ENCODE data around the gene SPC25.

The SPC25 gene

DNA sequence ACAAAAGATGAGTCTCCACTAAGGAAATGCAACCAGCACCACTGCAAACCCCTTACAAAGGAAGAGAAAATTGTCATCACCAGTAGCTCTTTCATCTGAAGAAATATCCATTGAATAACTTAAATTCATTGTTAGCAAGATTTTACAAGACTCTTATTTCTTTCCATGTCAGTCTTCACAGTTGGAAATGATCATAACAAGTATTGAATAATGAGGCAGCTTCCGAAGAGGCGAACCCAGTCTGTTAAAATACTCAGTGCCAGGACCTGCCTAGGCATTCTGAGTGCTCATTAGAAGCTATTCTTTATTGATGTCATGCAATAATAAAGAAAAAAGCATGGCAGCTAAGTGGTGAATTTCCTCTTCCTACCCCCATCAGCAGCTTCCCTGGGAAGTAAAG lies 54.3 kb downstream of the SPC25 start:
- no peak for DNase-seq

DNA sequence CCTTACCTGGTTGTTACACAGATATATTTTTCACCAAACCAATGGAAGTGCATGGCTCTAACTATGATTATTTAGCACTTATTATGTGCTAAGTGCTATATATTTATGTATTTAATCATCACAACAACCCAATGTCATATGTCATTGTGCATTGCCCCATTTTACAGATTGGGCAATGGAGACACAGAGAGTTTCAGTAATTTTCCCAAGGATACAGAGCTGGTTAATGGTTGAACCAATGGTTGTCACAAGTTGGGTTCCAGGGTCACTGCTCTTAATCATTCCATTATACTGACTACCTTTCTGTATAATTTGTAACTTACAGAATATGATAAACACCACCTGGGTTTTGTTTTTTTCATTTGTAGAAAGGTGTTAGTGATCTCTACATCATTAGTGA lies 58.6 kb downstream of the SPC25 start:
- no peak for DNase-seq

DNA sequence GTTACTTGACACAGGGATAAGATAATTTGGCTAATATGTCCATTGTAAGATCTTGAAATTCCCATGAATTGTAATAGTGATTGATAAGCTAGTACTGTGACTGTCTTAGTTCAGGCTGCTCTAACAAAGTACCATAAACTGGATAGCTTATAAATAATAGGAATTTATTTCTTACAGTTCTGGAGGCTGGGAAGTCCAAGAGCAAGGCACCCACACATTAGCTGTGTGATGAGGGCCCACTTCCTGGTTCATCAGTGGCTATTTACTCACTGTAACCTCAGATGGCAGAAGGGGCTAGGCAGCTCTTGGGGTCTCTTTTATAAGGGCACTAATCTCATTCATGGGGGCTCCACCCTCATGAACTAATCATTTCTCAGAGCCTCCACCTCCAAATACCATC lies 59.3 kb downstream of the SPC25 start:
- no peak for DNase-seq

DNA sequence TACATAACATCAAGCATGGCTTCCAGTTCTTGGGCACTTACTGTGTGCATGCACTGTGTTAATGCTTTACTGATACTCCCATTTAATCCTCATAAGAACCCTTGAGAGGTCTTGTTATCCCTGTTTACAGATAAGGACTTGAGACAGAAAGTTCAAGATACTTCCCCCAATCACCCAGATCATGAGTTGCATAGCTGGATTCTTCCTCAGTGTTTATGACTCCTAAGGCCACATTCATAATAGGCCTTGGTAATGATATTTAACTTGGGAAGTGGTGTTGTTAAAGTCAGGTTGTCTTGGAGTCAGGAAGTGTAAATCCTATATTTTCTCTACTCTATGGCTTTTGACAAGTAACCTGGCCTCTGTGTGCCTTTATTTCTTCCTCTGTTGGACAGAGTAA lies 65.1 kb downstream of the SPC25 start:
- no peak for DNase-seq

DNA sequence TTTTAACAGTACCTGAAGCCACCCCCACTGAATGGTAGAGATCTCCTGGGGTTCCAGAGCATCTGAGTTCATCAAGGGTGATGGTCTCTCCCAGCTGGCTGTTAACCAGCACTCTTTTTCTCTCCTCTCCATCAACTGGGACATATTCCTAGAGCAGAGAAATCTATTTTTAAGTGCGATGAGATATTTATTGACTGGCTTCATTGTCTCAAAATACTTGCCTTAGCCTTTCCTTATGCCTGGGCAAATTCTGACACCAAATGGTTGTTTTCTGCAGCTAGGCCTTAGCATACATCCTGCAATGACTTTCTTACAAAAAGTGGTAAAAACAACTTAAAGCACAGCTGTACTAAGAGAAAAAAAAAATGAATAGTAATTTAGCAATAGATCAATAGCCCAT lies 68.2 kb downstream of the SPC25 start:
- no peak for DNase-seq

DNA sequence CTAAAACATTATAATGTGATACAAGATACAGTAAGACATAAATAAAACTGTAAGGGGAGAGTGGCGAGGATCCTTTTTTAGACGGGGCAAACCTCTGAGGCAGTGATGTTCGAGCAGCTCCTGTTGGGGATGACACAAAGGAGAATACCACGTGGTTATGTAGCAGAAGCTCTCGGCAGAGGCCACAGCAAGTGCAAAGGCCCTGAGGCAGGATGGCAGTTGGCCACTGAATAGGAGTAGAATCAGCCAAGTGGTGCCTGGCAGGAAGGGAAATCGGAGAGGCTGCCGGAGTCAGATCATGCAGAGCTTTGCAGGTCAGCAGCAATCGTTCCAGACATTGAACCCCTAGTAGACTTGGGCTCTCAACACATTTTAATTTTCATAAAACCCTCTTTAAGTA lies 68.7 kb downstream of the SPC25 start:
- no peak for DNase-seq
